GM19023 (cell line): ENCODE measurements around the gene C2orf68.
A peak's percentile ranks its signal among the peaks of the same experiment; 100 is the strongest.
"Not testable (repeated sequence)": the region's sequence is repeated elsewhere in the genome, so short reads cannot be mapped to it uniquely, and the experiment has no call there.

ENCODE experiments used
- ATAC-seq: cut with Tn5 transposase; IDR thresholded peaks from one replicate; pipeline ENCODE4 v1.9.1; 2021; ENCODE audit warnings: mild to moderate bottlenecking, moderate library complexity; ENCODE audit not compliant: unreplicated experiment

C2orf68 gene

DNA sequence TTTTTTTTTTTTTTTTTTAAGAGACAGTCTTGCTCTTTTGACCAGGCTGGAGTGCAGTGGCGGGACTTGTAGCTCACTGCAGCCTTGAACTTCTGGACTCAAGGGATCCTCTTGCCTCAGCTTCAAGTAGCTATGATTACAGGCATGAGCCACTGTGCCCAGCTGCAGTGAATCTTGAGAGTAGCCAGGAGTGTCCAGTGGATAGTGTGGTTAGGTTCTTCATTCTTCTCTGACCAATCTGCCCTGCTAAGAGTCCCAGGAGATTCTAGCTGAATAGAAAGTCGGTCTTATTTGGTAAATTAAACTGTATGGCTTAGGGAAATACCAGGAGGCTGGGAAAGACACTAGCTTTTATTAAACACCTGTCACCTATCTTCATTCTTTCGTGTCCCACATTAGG is 19.4 kb upstream of the C2orf68 start:
- ATAC-seq: no peak

DNA sequence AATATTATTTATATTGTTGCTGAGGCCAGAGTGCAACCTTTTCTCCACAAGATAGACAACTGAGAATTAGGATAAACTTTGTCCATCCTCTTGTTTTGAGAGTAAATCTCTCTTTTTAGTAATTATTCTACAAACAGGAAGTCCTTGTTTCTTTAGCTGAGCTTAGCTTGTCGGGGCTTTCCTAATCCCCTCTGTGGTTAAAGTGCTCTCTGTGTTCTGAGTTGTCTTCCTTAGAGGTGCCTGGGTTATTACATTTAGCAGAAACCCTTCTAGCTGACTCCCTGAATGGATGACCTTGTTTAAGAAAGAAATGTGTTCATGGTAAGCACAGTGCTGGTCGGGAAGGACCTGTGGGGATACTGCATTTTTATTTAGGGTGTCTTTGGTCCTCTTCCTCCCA is 16.8 kb upstream of the C2orf68 start:
- ATAC-seq: peak; percentile 73

DNA sequence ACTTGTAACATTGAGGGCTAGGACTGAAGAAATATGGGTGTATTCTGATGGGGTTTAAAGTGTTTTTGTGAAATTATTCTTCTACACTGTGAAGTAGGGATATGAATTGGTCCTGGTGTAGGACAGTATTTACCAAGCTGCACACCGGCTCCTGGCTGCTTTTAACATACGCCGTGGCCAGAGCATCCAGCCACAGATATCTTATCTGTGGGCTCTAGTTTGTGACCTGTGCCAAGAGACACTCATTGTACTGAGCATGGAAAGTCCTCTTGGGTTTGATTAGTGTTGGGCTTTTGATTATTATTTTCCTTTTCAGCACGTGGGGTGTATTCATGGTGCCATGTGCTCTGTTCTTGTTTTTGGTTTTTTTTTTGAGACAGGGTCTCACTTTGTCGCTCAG is 12.1 kb upstream of the C2orf68 start:
- ATAC-seq: no peak

DNA sequence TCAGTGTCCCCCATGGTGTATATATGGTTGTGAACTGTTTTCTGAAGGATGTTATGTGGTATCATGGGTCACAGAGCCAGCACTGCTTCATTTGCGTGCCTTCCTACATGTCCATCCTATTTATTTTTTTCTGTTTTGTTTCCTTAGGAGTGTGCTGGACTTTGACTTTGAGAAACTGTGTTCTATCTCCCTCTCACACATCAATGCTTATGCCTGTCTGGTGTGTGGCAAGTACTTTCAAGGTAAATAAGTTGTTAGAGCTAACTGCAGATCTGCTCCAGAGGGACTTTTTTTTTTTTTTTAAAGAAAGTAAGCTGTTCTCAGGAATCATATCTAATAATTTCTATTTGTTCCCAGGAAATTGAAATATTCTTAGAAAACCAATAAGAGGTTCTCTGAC is 9.5 kb upstream of the C2orf68 start:
- ATAC-seq: no peak

DNA sequence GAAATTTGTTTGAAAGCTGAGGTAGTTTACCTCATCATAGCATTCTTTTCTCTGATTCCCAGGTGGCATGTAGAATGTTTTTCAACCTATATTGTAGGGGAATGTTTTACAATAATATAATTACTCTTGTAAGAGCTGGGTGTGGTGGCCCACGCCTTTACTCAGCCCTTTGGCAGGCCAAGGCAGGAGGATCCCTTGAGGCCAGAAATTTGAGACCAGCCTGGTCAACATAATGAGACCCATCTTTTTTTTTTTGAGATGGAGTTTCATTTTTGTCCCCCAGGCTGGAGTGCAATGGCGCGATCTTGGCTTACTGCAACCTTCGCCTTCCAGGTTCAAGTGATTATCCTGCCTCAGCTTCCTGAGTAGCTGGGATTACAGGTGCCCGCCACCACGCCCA is 7.8 kb upstream of the C2orf68 start:
- ATAC-seq: no peak

DNA sequence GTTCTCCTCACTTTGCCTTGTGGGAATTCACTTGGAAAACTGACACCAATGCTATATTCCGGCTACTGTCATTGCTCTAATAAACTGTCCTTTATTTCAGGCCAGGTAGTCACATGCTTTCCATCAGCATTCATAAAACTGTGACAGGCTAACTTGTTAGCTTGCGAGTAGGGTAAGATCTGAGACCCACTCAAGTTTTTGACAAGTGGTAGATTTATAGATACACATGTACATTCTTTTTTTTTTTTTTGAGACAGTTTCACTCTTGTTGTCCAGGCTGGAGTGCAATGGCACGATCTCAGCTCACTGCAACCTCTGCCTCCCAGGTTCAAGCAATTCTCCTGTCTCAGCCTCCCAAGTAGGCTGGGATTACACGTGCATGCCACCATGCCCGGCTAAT is 5.9 kb upstream of the C2orf68 start:
- ATAC-seq: not testable (repeated sequence)

DNA sequence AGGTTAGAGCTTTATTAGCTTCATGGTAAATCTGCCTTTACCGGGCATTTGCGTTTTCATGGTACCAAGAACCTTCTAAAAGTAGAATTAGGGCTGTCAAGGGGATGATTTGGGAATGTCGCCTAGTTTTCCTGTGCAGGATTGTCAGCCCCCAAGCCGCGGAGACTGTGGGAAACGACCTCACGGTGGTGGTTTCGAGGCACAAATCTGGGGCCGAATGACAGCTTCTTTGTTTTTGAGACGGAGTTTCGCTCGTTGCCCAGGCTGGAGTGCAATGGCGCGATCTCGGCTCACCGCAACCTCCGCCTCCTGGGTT is 3.5 kb upstream of the C2orf68 start:
- no peak for ATAC-seq

DNA sequence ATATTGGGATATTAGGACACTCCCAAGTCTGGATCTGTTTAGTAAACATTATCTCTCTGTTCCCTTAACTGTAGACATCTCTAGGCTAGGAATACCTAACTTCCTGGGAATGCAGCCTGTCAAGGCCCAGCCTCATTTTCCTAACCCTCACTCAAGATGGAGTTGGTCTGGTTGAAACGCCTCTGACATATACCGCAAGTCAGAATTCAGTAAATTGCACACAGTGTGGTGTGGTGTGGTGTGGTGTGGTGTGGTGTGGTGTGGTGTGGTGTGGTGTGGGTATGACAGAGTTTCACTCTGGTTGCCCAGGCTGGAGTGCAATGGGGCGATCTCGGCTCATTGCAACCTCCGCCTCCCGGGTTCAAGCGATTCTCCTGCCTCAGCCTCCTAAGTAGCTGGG is 2.9 kb upstream of the C2orf68 start:
- not testable (repeated sequence) for ATAC-seq

DNA sequence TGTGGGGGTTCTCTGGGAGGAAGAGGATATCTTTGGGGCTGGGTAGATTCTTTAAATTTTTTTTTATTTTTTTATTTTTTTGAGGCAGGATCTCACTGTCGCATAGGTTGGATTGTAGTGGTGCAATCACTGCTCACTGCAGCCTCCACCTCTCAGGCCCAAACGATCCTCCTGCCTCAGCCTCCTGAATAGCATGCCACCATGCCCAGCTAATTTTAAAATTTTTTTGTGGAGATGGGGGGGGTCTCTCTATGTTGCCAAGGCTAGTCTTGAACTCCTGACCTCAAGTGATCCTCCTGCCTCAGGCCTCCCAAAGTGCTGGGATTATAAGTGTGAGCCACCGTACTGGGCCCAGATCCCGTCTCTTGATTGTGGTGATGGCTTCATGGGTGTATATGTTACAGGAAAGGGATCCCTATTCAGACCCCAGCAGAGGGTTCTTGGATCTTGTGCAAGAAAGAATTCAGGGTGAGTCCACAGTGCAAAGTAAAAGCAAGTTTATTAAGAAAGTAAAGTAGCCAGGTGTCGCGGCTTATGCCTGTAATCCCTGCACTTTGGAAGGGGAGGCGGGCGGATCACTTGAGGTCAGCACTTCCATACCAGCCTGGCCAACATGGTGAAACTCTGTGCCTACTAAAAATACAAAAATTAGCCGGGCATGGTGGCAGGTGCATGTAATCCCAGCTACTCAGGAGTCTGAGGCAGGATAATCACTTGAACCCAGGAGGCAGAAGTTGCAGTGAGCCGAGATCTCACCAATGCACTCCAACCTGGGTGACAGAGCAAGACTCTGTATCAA is 2.0 kb upstream of the C2orf68 start:
- no peak for ATAC-seq

DNA sequence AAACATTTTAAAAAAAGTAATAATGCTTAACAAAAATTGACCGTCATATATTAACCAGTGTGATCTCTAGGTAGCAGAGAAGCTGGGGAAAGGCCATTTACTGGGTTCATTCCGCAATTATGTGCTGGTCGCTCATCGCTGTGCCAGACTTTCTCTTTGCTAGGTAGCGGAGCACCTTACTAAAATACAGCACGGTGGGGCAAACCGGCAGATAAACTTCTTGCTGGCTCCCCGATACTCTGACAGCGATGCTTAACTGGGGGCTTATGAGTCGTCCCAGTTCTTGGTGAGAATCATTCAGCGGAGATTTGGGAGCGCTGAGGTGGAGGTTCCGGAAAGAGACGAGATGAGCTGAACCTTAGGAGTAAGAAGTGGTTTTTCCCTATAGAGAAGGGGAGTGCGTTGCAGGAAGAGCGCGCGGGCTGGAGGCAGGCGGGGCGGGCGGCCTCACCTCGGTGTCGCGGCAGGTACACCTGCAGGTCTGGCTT is 605 bp downstream of the C2orf68 start:
- no peak for ATAC-seq

DNA sequence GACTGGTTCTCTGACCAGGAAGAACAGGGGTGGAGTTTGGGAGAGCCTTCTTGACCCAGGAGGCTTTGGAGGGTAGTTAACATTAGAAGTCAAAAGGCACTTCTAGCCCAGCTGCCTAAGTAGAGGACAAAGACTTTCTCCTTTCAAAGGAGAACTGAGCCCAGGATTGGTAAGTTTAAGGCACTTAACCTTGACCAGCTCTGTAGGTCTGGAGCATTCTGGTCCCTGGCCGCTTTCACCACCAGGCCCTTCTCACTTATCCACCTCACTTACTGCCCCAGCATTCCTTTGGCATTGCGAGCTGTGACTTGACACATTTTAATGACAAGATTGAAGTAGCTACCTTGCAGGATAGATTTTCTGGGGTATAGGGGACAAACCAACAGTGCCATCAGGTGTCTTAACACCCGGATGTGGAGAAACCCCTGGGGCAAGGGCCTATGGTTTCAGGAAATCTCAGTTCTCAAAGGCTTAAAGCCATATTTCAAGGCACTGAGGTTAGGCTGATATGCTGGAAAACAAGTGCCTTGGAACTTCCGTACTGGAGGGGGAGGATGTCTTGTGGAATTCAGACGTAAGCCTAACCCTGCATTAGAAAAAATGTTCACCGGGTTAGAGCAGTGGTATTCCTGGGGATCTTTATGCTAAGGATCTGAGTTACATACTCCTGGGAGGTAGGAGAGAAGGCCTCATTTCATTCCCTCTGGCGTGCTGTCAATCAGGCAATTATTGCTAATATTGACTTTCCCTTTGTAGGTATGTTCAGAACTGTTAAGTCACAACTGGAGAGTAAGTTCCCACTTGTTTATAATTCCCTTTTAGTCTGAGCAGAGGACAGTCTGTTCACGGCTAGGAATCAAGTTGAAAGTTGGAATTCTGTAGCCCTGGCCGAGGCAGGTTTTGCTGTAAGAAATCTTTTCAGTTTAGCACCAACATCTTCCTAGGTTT is 4.3 kb downstream of the C2orf68 start:
- no peak for ATAC-seq

DNA sequence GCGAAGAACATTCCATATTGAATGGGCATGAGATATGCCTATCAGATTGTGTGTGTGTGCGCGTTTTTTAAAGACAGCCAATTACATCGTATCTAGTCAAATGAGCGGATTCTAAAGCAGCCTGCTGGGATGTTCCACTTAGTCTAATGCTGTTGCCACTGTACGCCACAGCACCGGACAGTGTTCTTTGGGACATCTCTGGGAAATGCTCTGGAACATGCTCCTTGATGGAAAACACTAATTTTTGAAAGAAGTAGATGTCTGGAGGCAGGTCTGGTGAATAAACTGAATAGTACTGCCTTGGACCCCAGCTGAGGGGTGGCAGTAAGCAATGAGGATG is 5.8 kb downstream of the C2orf68 start:
- ATAC-seq: no peak

DNA sequence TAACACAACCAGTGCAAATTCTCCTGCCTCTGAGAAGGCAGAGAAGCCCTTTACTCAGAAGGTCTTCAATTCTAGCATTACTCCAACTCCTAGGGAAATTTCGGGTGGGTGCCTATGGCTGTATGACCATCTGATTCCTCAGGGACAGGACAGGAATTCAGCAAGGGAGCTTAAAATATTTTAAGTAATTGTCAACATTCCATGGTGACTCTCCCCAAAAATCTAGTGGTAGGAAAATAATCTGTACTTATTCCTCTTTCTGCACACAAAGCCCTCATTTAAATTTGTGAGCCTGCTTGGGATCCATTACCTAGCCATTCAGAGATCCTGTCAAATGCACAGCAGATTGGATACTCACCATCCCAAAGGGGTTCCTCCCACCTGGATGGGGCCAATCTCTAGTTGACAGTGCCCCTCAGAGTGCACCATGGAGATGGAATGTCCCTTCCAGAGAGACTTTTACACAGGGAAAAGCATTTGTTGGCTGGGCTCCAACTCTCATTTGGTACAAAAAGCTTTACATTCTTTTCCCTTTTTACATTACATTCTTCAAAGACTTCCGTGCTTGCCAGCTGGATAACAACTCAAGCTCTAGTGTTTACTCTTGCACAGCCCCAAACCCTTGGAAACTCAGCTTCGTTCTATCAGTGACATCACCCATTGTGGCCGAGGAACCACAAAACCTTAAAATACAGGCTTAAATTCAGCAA is 6.3 kb downstream of the C2orf68 start:
- no peak for ATAC-seq

DNA sequence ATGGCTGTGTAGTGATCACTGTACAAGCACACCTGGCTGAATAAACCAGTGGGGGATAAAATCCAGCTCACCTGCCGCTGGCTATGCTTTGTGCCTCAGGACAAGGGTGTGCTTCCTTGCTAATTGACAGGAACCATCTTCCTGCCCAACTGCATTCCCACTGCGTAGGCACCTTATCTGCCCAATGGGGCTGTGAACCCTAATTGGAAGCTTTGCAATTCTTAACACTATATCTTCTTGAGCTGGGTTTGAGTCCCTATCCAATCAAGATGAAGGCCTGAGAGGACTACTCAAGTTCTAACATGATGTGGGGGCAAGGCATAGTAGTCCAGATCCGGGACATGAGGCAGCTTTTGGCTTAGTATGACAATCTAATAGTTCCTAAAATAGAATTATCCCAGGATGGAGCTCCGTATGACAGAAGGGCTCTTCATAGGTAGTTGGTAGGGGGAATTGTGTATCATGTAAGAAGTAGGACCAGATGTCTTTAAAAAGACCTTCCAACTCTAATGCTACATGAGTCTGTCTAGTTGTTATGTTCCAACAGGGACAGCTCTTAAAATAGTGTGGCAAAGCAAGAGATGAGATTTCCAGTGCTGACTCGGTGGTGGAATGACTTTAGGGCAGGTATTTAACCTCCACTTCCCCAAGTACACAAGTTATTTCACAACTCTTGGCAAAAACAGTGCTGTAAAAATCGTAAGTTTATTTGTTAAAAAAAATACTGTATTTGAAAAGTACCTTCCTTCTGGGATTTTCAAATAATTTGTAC is 7.1 kb downstream of the C2orf68 start:
- ATAC-seq: no peak

DNA sequence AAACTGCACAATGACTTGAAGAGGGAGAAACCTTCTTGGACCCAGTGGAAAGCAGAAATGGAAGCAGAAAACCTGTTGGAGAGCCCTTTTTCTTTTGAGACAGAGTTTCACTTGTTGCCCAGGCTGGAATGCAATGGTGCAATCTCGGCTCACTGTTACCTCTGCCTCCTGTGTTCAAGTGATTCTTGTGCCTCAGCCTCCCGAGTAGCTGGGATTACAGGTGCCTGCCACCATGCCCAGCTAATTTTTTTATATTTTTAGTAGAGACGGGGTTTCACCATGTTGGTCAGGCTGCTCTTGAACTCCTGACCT is 7.8 kb downstream of the C2orf68 start:
- ATAC-seq: not testable (repeated sequence)

DNA sequence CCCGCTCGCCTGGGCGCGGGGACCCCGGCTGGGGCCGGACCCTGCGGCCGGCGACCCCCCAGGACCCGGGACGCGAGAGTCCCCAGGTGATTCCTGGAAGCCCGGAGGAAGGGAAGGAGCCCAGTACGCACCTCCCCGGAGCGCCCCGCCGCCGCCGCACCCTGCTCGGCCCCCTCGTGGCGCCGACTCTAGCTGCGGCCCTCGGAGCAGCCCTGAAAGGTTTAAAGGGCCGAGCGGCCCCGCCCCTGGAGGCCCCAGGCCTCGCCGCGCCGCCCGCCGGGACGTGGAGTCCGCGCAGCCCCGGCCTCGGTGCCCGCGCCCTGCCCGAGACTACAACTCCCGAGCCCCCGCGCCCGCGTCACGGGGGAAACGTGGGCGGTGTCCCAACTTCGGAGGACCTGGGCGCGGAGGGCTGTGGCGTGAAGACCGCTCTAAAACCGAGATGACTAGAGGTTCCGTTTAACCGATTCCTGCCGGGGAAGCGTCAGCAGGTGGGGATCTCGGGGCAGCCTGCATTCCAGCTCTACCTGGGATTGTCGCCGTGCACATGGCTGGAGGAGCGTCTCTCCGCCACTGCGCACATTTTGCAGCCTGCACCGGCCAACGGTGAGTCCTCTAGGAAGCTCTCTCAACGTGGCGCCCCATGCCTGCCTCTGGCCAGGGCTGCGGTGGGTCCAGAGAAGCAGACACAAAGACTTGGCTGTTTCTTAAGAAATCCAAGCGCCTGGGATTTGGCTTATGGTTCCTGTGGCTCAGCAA is 9.2 kb downstream of the C2orf68 start, which contains the start of gene TMEM150A:
TMEM150A (minus strand) TSS at position 223 of the 759 bp plus-strand sequence. CDS start 750 bp downstream, outside the sequence.
- peak; percentile 95 for ATAC-seq

DNA sequence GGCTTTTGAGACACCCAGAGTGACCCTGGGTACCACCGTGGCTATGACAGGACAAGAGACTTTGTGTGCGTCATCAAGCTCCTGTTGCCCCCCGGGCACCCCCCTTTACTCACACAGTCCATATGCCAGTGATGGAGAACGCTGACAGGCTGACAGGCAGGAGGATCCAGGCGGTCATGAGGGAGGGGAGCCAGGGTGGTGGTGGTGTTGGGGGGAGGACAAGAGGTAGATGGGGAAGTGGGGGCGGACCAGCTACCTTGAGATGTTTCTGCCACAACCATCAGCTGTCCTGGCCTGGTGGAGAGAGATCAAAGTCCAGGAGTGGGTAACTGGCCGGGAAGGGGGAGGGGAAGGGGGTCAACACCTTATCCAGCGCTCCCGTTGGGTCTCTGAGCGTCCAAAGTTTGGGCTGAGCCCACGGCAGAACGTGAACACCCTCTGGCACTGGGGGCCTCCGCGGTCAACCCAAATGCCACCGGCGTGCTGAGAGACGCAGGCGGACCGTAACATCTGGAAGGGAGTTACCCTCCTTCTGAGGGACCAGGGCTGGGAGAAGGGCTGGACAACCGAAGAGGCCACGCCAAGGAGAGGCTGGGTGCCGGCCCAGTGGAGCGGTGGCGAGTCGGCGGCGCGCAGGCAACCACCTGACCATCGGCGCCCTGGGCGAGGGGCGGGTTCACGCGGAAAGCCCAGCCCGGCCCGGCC is 9.9 kb downstream of the C2orf68 start:
- ATAC-seq: peak; percentile 54

DNA sequence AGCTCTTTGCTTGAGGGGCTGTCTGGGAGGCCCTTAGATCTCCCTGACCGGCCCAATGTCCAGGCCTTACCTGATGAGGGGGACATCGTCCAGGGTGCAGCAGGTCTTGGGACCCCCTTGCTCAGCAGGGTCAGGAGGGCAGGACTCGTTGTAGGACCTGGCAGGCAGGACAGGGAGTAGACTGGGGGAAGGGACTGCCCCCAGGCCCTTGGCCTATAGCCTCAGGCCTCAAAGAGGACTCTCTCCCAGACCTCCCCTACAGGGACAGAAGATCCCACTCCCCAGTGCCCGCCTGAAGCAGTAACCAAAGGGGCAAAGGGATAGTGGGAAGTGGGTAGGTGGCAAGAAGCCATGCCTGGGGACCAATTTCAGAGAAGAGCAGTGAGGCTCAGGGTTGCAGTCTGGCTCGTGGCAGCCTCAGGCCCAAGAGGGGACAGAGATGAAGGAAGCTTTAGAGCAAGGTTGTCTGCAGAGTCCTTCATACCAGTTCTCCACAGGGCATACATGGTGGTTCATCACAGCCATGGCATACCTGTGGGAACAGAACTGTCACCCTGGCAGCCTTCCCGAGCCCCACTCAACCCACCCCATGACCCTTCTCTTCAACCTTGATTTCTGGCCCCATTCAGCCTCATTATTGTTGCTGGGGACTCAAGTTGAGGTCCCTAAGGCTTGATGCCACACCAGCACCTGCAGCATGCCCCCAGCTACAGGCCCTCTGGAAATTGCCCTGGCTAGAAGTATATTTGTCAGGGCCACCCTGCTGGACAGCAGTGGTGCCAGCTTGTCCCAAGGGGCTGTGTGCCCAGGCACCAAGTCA is 10.7 kb downstream of the C2orf68 start:
- no peak for ATAC-seq

DNA sequence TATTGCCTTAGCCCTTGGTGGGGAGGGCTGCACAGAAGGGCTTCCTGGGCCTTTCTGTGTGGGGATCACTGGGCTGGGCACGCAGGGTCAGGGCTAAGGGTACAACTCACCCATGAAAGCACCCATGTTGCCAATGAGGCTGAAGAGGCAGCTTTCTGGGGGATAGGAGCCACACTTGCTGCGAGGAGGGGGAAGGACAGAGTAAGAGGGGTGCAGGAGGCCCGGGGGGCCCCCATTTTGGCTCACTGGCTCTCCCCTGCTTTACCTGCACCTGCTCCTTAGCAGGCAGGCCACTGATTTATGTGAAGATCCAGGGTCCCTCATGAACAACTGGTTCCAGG is 11.7 kb downstream of the C2orf68 start:
- ATAC-seq: no peak
